Astrocyte (in vitro differentiated cells and primary cell): ENCODE measurements around the gene CD37. TPM values are rescaled to one million over a fixed set of nuclear protein-coding genes. Genes with fewer than 3 reads are reported as not detected.

ENCODE experiments used
- DNase-seq: peaks from one replicate; pipeline ENCODE4 v3.0.0-alpha.2; 2010; ENCODE audit warnings: low read depth
- FAIRE-seq: peaks from 2 replicates; lab custom pipeline; 2011; peaks lifted over from hg19 to GRCh38; lab: Jason Lieb, UNC
- H2AFZ ChIP-seq: 2 replicates; pipeline ENCODE4 v1.6.0; 2012; ENCODE audit warnings: low read depth, low read length, inconsistent platforms
- H3K27ac ChIP-seq: 2 replicates; pipeline ENCODE4 v1.5.1; 2011; ENCODE audit warnings: low read depth, low read length, inconsistent platforms
- H3K27me3 ChIP-seq: 2 replicates; pipeline ENCODE4 v1.6.0; 2011; ENCODE audit warnings: low read length, inconsistent platforms; ENCODE audit not compliant: insufficient read depth
- H3K36me3 ChIP-seq: 2 replicates; pipeline ENCODE4 v1.5.1; 2011; ENCODE audit warnings: low read length, inconsistent platforms; ENCODE audit not compliant: insufficient read depth
- H3K4me1 ChIP-seq: 2 replicates; pipeline ENCODE4 v1.5.1; 2011; ENCODE audit warnings: low read length, inconsistent platforms; ENCODE audit not compliant: insufficient read depth
- H3K4me2 ChIP-seq: 2 replicates; pipeline ENCODE4 v1.6.0; 2012; ENCODE audit warnings: low read length, inconsistent platforms
- H3K4me3 ChIP-seq: 2 replicates; pipeline ENCODE4 v1.5.1; 2011; ENCODE audit warnings: low read depth, mild to moderate bottlenecking, low read length, inconsistent platforms; ENCODE audit not compliant: insufficient read depth
- H3K79me2 ChIP-seq: 2 replicates; pipeline ENCODE4 v1.6.0; 2012; ENCODE audit warnings: mild to moderate bottlenecking, low read length, inconsistent platforms; ENCODE audit not compliant: insufficient read depth
- H3K9ac ChIP-seq: 2 replicates; pipeline ENCODE4 v1.6.0; 2012; ENCODE audit warnings: mild to moderate bottlenecking, low read length, inconsistent platforms
- H3K9me3 ChIP-seq: 2 replicates; pipeline ENCODE4 v1.5.1; 2012; ENCODE audit warnings: low read depth, mild to moderate bottlenecking, low read length, inconsistent platforms; ENCODE audit not compliant: insufficient read depth
- H4K20me1 ChIP-seq: 2 replicates; pipeline ENCODE4 v1.6.0; 2012; ENCODE audit warnings: low read length, inconsistent platforms; ENCODE audit not compliant: insufficient read depth
- H3K27ac Mint-ChIP-seq: one replicate; pipeline ENCODE4 v1.8.0; 2021; ENCODE audit warnings: mild to moderate bottlenecking, mixed read lengths; ENCODE audit not compliant: unreplicated experiment
- H3K27me3 Mint-ChIP-seq: one replicate; pipeline ENCODE4 v1.8.0; 2021; ENCODE audit warnings: low read depth, mixed read lengths; ENCODE audit not compliant: unreplicated experiment
- H3K36me3 Mint-ChIP-seq: one replicate; pipeline ENCODE4 v1.8.0; 2021; ENCODE audit warnings: low read depth, mixed read lengths; ENCODE audit not compliant: unreplicated experiment
- H3K4me1 Mint-ChIP-seq: one replicate; pipeline ENCODE4 v1.8.0; 2021; ENCODE audit warnings: low read depth, mixed read lengths; ENCODE audit not compliant: unreplicated experiment
- H3K4me3 Mint-ChIP-seq: one replicate; pipeline ENCODE4 v1.8.0; 2021; ENCODE audit warnings: mild to moderate bottlenecking, moderate library complexity, mixed read lengths; ENCODE audit not compliant: unreplicated experiment
- H3K9me3 Mint-ChIP-seq: one replicate; pipeline ENCODE4 v1.8.0; 2021; ENCODE audit warnings: mild to moderate bottlenecking, mixed read lengths; ENCODE audit not compliant: unreplicated experiment
- EZH2 ChIP-seq: IDR thresholded peaks from 2 replicates; pipeline ENCODE4 v1.6.1; 2012; ENCODE audit warnings: mild to moderate bottlenecking, low read length, inconsistent platforms; ENCODE audit not compliant: insufficient read depth
- total RNA-seq: library from RNA; stranded (reverse); gene quantifications from 2 replicates; pipeline ENCODE4 v1.2.1, GENCODE V29; 2021
- TF ChIP-seq, protein P1 (sequence below): IDR thresholded peaks from 2 replicates; pipeline ENCODE4 v1.5.1; 2011; ENCODE audit warnings: low read depth, mild to moderate bottlenecking, inconsistent platforms, low read length, moderate library complexity; ENCODE audit not compliant: insufficient read depth

CD37 gene
- total RNA-seq, 1 donor from 2014 or later = 0.20 TPM

DNA sequence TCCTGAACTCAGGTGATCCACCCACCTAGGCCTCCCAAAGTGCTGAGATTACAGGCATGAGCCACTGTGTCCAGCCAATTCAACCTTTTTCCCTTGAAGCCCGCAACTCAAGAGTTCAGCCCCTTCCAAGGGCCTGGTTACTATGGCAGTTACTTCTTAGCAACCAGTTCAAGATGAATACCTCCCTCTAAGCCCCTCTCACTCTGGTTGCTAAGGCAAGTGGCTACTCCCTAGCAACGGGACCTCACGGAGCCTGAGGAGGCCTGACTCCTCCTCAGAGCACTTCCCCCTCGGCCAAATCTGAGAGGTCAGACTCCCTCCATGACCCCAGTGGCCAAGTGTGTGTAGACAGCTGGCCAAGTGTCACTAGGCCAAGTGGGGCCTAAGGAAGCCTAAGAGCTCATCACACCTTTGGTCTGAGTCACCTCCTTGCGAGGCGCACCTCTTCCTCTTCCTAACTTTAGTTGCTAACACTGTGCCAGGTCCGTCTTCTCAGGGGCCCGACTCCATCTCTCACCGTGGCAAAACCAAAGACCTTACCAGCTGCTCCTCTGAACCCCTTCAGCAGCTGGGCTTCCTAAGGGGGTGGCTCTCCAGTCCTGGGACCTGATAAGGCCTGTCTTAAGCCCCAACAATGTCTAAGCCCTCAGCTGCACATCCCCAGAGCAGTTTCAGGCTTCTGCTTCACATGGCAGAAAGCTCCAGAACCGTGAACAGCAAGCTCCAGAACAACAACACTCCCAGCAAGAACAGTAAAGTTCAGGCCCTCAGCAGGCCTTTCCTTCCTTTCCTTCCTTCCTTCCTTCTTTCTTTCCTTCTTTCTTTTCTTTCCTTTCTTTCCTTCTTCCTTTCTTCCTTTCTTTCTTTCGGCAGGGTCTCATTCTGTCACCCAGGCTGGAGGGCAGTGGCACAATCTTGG, 9.6 kb downstream of the CD37 start:
- H3K4me1 ChIP-seq = peaks cover under 1% of the 10 kb centered on the region
- FAIRE-seq (no peak), DNase-seq (no peak)
- H3K27ac ChIP-seq = no peak overlapping the region
- no peak overlapping the region for H3K4me2 ChIP-seq
- no peaks in the 10 kb centered on the region for H3K9me3 Mint-ChIP-seq
- H3K4me3 ChIP-seq = no peak overlapping the region
- no peak for TF ChIP-seq EZH2
- TF ChIP-seq, protein P1, sequence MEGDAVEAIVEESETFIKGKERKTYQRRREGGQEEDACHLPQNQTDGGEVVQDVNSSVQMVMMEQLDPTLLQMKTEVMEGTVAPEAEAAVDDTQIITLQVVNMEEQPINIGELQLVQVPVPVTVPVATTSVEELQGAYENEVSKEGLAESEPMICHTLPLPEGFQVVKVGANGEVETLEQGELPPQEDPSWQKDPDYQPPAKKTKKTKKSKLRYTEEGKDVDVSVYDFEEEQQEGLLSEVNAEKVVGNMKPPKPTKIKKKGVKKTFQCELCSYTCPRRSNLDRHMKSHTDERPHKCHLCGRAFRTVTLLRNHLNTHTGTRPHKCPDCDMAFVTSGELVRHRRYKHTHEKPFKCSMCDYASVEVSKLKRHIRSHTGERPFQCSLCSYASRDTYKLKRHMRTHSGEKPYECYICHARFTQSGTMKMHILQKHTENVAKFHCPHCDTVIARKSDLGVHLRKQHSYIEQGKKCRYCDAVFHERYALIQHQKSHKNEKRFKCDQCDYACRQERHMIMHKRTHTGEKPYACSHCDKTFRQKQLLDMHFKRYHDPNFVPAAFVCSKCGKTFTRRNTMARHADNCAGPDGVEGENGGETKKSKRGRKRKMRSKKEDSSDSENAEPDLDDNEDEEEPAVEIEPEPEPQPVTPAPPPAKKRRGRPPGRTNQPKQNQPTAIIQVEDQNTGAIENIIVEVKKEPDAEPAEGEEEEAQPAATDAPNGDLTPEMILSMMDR = no peak
- H3K79me2 ChIP-seq = no peaks in the 10 kb centered on the region
- no peak overlapping the region for H2AFZ ChIP-seq
- peaks cover 45% of the 10 kb centered on the region for H3K36me3 Mint-ChIP-seq
- H3K4me1 Mint-ChIP-seq = no peaks in the 10 kb centered on the region
- peaks cover 73% of the 10 kb centered on the region for H4K20me1 ChIP-seq
- no peaks in the 10 kb centered on the region for H3K9me3 ChIP-seq
- no peak overlapping the region for H3K9ac ChIP-seq
- no peaks in the 10 kb centered on the region for H3K27me3 ChIP-seq
- H3K36me3 ChIP-seq = peaks cover 43% of the 10 kb centered on the region
- H3K27ac Mint-ChIP-seq = no peak overlapping the region
- no peaks in the 10 kb centered on the region for H3K27me3 Mint-ChIP-seq
- no peak overlapping the region for H3K4me3 Mint-ChIP-seq

DNA sequence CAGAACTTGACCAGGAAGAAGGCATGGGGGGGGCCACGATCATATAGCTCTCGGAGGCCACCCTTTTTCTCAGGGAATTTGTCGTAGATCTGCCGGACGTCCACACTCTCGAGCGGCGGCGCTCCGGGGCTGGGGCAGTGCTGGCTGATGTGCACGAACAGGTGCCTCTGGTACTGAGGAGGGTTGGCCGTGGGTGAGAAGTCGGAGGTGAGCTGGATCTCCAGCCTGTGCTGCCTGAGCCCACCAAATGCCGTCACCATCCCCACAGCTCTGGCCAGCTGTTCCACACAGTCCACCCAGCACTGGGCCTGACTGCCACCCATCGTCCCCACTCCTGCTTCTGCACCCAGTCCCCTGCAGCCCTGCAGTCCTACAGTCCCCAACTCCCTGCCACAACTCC, 12.0 kb downstream of the CD37 start:
- no peaks in the 10 kb centered on the region for H3K4me1 Mint-ChIP-seq
- TF ChIP-seq, protein P1 = no peak
- no peak for TF ChIP-seq EZH2
- no peaks in the 10 kb centered on the region for H3K4me1 ChIP-seq
- H3K4me3 ChIP-seq = no peak overlapping the region
- H3K4me3 Mint-ChIP-seq = no peak overlapping the region
- H3K27ac Mint-ChIP-seq = no peak overlapping the region
- H3K9me3 Mint-ChIP-seq = no peaks in the 10 kb centered on the region
- H3K79me2 ChIP-seq = no peaks in the 10 kb centered on the region
- H3K36me3 ChIP-seq = peaks cover 45% of the 10 kb centered on the region
- FAIRE-seq = no peak
- no peak overlapping the region for H2AFZ ChIP-seq
- H4K20me1 ChIP-seq = peaks cover 62% of the 10 kb centered on the region
- no peak overlapping the region for H3K4me2 ChIP-seq
- no peaks in the 10 kb centered on the region for H3K27me3 ChIP-seq
- H3K36me3 Mint-ChIP-seq = peaks cover 49% of the 10 kb centered on the region
- no peak overlapping the region for H3K9ac ChIP-seq
- no peak for DNase-seq
- H3K27ac ChIP-seq = no peak overlapping the region
- no peaks in the 10 kb centered on the region for H3K27me3 Mint-ChIP-seq
- no peaks in the 10 kb centered on the region for H3K9me3 ChIP-seq

DNA sequence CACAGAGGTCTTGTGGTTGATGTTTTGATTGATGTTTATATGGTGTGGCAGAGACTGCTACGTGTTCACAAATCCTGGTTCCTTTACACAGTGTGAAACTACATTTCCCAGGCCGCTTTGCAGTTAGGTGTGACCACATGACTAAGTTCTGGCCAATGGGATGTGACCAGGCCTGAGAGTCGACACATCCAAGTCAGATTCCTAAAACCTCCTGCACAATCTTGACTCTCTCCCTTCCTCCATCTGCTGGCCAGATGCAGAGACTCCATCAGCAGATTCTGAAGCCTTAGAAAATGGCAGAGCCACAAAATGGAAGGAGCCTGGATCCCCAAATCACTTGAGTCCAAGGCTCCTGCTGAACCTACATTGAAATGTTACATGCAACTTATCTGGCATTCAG, 12.6 kb downstream of the CD37 start:
- TF ChIP-seq EZH2 = no peak
- TF ChIP-seq, protein P1 = peak; percentile 21
- H3K36me3 Mint-ChIP-seq = peaks cover 43% of the 10 kb centered on the region
- FAIRE-seq (peak; percentile 9), DNase-seq (peak; percentile 57)
- Histone ChIP-seq H3K79me2 (no peaks in the 10 kb centered on the region), H3K4me3 (no peak overlapping the region), H3K27ac (no peak overlapping the region), H3K36me3 (peaks cover 44% of the 10 kb centered on the region), H4K20me1 (peaks cover 55% of the 10 kb centered on the region), H3K9me3 (no peaks in the 10 kb centered on the region), H3K4me2 (no peak overlapping the region), H3K9ac (no peak overlapping the region), H3K4me1 (no peaks in the 10 kb centered on the region), H2AFZ (no peak overlapping the region), H3K27me3 (no peaks in the 10 kb centered on the region)
- H3K4me3 Mint-ChIP-seq = no peak overlapping the region
- H3K4me1 Mint-ChIP-seq = no peaks in the 10 kb centered on the region
- no peaks in the 10 kb centered on the region for H3K9me3 Mint-ChIP-seq
- H3K27me3 Mint-ChIP-seq = no peaks in the 10 kb centered on the region
- H3K27ac Mint-ChIP-seq = no peak overlapping the region
